GM19468 (cell line): ENCODE data around the gene C17orf50.

Experiments used
- ATAC-seq: cut with Tn5 transposase; IDR thresholded peaks from one replicate; pipeline ENCODE4 v1.9.1; 2021; ENCODE audit warnings: mild to moderate bottlenecking, moderate library complexity, moderate number of reproducible peaks; ENCODE audit not compliant: unreplicated experiment; ENCODE audit errors: extremely low read depth

The C17orf50 gene

DNA sequence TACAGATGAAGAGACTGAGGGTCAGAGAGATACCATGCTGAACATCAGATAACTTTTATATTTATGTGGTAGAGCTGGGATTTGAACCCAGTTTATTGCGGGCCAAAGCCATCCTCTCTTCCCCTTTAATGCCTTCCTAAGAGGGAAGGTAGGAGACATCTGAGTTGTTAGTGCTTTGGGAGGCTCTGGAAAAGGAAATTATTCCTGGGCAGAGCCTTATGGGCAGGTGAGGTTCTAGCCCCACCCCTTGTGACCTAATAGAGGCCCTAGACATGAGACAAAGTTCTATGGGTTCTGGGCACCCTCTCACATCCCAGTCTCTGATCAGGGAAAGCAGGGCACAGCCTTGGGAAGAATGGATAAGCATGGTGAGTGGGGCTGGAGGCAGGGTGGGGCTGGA lies at the start of gene C17orf50:
C17orf50 (plus strand) TSS at position 301 of the 400 bp plus-strand sequence; CDS start at position 356, 55 bp downstream.
- no peak for ATAC-seq

DNA sequence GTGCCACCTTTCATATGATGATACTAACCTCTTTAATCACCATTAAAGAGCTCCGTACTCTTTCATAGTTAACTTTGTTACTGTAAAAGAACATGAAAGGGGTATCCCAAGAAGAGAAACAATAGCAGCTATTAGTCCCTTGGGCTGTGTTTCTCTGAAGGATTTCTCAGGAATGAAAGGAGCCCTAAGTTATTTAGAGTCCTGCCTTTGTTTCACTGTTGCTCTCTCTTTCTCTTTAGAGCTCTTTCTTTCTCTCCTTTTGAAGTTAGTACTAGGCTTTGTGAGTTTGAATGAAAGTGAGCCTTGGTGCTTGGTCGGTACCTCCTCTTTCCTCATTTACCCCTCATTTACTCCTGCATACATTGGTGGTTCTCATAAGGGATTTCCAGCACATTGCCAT lies 49.7 kb upstream of the C17orf50 start:
- ATAC-seq: no peak

DNA sequence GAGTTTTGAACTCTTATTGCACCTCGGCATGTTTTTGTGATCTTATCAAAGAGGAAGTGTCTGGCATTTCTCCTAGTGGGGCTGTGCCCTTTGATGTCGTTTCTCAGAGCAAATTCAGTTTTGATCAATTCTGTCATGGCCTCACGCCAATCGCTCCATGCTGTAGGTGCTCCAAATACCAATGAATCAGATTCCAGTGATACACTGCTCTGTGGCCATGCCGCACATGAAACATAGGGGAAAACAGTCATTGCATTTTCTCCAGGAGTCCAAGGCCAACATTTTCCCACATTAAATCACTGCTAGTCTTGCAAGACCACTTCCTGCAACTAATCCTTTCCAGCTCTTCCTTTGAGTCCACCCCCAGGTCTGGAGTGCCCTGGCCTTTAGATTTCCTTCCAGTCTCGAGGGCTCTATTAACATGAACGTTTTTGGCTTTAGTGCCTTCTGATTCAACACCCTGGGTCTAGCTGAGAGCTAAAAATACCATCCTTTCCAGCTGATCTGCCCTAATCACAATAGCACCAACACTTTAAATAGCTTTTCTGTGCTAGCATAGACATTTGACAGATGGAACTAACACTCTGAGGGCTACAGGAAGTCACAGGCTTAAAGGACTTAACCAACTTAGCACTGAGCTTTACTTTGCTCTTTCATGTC lies 47.5 kb upstream of the C17orf50 start:
- ATAC-seq: no peak

DNA sequence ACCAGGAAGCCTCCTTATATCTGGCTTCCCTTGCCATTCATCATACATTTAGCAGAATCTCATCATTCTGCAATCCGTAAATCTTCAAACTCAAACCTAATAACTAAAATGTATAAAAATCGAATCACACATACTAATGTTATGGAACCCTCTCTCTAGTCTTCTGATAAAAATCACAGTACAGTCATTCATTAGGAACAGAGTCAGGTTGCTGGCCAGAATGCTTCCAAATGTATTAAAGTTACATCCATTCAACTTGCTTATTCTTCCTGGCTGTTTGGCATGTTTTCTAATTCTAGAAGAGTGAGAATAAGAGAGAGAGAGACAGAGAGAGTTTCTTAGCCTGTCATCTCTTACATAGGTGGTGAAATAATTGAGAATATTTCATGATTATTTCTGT lies 45.7 kb upstream of the C17orf50 start:
- ATAC-seq: no peak

DNA sequence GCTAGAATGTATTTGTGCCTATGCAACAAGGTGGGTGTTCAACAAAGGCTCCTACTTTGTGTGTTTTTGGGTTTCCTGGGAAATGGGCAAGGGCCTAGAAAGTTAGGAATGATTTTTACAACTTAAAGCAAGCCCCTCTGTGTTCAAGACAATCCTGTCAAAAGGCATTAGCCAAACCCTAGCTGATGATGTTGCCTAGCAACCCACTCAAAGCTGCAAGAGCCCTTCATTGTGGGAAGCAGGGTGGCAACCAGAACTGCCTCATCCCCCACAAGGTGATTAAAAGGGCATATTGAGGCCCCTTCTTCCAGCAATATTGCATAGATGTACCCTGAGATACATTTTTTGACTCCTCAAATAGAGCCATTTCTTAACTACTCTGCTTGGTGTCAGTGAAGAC lies 45.3 kb upstream of the C17orf50 start:
- ATAC-seq: no peak

DNA sequence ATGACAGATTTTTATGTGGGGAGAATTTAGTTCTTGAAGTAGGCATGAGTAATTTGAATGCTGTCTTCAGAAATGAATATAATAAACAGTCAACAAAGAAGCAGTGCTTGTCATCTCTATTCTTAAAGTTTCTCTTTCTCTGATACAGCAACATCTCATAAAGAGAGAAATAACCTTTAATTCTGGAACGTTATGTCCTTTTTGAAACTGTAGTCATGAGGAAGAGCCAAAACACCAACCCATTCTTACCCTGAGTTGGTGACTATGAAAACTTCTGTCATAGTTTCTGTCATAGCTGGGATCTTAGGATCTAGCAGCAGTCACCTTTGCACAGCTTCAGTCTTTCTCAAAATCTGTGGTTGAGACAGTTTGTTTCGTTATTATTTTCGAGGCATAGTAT lies 44.5 kb upstream of the C17orf50 start:
- ATAC-seq: no peak

DNA sequence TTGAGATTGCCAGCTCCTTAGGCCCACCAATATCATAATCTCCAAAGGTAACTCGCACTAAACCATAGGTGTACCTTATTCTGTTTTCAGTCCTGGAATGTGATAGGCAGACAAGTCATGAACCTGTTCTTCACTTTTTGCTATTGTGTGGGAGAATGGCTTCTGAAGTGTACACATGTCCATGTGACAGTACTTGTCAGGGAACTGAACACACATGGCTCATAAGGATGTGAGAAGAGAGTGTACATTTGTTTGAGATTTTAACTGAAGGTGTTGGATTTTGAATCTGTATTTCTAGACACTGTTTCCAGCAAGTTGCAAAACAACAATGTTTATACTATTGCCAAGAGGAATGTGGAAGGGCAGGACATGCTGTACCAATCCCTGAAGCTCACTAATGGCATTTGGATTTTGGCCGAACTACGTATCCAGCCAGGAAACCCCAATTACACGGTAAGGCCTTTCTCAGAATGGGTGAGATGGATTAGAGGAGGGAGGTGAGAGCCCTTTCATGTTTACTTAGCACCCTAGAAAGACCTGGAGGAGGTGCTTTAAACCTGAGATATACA lies 43.7 kb upstream of the C17orf50 start:
- no peak for ATAC-seq

DNA sequence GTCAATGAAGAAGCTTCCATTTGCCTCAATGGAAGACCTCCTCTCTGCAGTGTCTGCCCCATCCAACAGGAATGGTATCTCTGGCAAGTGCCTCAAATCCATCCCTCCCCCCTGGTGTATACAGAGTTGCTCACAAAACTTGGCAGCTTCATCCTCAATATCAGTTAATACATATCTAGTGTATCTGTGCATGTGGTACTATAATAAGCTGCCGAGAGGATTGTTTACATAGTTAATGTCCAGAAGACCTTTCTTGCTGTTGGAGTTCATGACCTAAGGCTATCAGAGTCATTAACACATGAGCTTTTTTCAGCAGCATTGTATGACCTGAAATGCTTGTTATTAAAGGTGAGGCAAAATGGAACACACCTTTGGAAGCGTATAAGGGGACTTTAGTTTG lies 43.2 kb upstream of the C17orf50 start:
- ATAC-seq: no peak

DNA sequence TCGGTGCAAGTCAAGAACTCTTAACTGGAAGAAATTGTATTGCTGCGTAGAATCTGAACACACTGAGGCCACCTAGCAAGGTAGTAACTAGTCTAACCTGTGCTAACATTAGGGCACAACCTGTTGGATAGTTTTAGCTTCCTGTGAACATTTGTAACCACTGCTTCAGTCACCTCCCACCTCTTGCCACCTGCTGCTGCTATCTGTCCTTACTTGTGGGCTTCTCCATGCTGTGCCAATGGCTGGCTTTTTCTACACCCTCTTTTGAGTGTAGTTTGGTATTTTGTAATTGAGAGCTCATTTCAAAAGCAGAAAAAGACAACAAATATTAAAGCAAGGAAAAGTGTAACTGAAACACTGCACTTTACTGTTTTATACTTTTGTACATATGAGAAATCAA lies 37.0 kb upstream of the C17orf50 start:
- no peak for ATAC-seq

DNA sequence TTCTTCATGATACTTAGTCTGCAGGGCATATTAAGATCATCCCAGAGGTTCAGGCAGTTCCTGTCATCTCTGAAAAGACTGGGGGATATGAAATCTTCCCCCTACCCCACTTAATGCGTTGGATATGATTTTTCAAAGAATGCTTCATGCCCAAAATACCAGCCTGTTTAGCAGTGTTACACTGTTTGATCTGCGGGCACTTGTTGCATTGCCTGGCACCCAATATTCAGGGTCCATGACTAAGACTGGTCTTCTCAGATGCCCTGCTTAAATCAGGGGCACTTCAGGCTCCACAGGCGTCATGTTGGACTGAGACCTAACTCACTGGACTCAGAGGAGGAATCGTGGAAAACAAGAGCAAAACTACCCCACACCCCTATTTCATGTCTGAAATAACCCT lies 35.6 kb upstream of the C17orf50 start:
- no peak for ATAC-seq

DNA sequence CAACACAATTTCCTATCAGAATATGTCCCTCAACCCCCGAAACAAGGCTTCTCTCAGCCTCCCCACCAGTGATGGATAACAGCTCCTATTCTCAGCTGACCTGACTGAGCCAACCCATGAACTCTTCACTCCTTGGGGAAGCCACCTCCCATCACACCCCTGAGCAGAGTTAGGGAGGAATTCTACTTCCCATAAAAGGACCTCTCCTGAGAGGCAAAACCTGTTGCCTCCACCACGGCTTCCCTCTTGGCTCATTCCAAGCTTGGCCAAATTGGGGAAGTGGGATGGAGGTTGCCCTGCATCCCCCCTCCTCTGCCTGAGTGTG lies 34.9 kb upstream of the C17orf50 start:
- ATAC-seq: no peak

DNA sequence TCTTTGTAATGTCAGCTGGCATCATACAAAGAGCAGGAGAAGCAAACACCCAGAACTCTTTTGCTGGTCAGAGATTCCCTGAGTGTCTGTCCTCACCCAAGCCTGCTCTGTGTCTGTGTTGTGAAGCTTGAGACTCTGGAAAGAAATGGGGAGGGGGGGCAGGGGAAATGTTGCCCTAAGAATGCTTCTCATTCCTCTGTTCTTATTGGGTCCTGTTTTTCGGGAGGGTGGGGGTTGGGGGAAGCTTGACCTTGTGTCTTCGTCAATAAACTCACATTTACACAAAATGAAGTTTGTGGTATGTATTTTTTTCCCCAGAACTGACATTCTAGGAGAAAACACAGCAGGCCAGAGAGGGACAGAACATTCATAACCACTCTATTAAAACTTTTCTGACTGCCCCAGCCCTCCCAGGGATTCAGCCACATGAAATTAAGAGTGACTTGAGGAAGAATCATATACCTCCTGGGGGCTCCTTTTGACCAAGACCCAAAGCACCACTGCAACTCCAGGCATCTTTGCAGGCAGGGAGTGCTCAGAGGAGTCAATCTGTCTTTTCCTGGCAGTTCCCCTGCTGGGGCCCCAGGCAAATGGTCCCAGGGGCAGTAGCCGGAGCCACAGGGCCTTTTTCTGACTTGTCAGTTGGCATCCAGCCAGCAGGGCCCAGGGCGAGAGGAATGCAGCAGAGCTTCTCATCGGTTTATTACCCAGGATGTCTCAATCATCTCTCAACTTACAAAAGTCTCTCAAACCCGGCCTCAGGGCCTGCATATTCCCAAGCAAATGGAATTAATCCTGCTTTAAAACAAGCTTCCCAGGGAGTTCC lies 34.3 kb upstream of the C17orf50 start:
- no peak for ATAC-seq

DNA sequence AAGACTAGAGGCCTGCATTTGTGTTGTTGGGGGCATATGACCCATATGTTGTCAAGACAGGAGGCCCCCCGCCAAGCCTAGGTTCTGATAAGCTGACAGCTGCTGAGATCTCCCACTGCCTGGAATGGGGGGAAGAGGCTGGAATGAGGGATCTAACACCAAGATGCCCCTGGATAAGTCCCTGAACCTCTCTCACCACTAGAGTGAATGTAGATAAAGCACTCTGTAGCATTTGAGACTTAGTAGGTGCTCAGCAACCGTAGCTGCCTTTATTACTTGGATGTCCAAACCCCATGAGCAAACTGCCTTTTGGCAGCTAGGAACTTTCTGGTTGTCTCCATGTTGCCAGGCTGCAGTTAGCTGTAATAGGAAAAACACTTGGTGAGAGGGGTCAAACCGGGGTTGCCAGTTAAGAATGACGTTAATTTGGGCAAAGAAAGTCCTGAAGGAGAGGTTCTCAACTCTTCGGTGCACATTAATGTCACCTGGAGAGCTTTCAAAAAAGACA lies 33.7 kb upstream of the C17orf50 start:
- no peak for ATAC-seq

DNA sequence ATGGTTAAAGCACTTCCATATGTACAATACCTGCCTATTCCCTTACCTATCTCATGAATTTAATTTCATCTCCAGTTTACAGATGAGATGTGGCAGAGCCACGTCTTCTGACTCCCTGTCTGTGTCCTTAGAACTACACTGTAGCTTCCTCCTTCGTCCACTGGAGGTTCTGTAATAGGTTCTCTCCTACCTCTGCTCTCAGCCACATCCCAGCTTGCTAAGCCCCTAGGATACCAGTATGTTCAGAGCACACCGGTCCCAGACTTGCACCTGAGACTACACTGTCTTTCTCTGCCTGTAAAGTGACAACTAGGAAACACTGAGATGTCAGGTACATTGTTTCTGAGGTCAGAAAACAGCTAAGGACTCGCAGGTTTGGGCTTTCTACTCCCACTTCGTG lies 33.1 kb upstream of the C17orf50 start:
- ATAC-seq: no peak

DNA sequence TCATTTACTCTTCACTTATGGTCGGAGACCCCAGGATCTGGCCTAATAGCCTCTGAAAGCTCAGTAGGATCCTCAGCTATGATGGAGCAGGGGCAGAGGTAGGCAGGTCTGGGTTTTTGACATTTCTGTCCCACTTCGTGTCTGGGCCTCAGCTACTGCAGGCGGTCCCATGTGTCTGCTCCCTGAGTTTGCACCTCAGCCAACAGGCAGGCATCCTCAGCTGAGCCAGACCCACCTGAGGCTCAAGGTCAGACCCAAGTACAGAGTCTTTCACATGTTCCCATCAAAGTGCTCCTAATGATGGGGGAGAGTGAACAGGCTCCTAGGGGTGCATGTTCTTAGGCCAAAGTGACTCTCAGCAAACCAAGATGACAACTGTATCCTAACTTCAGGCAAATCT lies 32.1 kb upstream of the C17orf50 start:
- ATAC-seq: no peak

DNA sequence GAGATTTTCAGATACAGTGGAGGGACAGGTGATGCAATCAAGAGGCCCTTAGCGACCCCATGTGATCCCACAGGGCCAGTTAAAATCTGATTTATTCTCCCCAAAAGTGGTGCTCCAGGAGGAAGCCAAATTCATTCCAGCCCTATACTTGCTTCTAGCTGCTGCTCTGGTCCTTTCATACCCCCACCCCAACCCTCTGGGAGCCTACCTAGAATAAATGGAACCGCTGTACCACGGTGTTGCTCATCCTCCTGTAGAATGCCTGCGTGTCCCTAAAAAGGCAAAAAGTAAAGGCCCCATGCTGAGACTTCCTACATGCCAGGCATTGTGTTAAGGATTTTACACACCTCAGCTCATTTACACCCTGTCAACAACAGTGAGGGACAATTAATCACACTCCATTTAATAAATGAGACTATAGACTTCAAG lies 31.3 kb upstream of the C17orf50 start:
- ATAC-seq: no peak

DNA sequence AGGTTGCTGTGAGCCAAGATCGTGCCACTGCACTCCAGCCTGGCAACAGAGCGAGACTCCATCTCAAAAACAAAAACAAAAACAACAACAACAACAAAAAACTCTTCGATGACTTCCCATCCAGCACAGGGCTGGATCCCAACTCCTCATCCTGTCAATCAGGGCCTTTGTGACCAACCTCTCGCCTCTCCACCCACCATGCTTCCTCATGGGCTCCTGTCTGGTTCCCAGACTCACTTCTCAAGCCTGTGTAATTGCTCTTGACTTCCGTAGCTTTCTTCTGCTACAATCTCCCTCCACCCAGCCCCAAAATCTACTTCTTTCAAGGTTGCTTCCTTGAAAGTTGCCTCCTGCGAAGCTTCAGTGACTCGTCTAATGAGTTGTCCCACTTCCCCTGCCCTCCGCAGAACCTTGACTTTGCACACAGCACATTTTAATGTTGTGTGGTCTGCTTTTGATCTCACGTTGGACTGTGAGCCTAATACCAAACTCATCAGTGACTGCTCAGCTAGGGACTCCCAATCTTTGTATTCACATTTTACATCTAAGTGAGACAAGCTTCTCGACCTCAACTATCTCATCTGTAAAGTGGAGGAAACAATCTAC lies 30.2 kb upstream of the C17orf50 start:
- ATAC-seq: no peak

DNA sequence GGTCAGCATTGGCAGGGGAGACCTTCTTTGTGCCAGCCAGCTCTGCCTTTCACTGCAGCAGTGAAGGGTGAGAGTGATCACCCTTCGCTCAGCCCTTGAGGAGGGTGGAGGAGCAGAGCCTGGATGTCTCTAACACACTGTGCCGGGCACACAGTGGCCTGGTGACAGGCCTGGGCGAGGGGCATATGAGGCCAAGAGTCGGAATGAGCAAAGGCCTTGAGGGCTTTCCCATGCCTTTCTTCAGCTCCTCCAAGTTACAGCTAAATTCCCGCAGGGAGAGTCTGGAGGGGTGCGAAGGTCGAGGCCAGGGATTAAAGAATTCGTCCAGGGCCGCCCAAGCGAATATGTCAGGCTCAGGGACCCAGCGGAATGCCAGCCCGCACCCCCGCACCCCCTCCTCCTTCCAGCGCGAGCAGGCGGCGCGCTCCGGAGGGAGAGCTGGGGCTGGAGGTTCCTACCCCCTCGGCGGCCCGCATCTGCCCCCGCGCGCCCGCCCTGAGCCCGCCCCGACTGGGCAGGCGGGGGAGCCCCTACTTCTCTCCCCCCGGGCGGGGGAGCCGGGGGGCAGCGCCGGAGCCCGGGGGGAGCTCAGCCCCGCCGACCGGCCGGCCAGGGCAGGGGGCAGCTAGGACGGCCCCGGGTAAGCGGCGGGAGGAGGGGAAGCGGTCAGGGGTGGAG lies 29.3 kb upstream of the C17orf50 start, which contains the start of gene RASL10B:
RASL10B (plus strand) TSS at position 401 of the 678 bp plus-strand sequence. CDS start 3,546 bp downstream, outside the sequence.
- no peak for ATAC-seq

DNA sequence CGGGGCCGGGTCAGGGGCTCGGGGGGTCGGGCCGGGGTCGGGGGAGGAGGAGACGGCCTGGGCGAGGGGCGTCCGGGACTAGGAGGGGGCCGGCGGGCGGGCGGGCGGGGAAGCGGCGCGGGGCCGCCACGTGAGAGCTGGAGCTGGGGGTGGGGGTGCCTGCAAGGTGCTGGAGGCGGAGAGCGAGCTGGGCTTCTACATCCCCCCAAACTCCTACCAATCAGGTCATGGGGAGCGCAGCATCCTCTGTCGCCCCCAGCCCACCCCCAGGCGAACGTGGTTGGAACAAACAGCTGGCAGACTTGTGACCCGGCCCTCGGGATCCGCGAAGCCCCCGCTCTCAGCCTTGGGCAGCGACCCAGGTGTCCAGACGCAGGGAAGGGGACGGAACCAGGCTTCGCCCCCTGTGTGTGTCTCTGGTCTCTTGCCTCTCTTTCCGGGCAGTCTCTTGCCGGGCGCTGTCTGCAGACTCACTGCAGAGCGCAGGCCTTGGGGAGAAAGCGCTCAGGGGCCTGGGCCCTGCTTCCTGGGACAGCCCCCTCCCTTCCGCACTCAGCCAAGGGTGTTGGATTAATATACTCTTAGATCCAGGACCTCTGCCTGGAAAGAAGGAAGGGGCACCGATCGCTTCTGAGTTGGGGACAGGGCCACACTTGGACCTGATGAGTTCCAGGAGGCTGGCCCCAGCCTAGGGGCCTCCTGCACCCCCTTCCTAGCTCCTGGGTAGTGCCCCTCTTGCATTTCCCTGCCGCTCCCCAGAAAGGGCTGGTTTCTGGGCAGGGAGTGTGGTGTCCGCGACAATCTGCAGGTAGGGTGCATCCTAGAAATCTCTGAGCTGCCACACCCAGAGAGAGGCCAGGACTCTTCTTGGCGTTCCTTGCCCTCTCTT lies 28.5 kb upstream of the C17orf50 start:
- ATAC-seq: no peak
